GM19023 (cell line): Measurements from ENCODE around the gene MED25.
"Not testable (repeated sequence)": the region's sequence is repeated elsewhere in the genome, so short reads cannot be mapped to it uniquely, and the experiment has no call there.

ENCODE experiments used
- ATAC-seq: cut with Tn5 transposase; IDR thresholded peaks from one replicate; pipeline ENCODE4 v1.9.1; 2021; ENCODE audit warnings: mild to moderate bottlenecking, moderate library complexity; ENCODE audit not compliant: unreplicated experiment

Gene MED25

DNA sequence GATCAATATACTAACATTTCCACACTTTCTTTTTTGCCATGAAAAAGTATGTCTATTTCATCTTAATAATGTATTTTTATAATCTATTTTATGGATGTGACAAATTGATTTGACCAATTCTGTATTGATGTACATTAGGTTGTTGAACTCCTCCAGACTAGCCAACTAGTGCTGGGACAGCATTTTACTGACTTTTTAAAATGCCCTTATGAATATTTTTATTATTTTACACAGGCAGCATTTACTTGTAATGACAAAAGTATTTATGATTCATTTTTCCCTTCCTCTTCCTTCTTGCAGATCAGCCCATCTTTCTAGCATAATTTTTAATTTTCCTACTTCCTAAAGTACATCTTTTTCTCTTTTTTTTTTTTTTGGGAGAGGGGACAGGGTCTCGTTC lies 4.1 kb upstream of the MED25 start:
- no peak for ATAC-seq

DNA sequence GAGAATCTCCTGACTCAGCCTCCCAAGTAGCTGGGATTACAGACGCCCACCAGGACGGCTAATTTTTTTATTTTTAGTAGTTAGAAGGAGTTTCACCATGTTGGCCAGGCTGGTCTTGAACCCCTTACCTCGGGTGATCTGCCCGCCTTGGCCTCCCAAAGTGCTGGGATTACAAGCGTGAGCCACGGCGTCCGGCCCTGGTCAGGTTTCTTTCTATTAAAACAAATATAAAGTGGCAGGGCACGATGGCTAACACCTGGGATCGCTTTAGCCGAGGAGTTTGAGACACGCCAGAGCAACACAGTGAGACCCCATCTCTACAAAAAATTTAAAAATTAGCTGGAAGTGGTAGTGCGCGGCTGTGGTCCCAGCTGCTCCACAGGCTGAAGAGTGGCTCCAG lies 1.5 kb upstream of the MED25 start:
- no peak for ATAC-seq

DNA sequence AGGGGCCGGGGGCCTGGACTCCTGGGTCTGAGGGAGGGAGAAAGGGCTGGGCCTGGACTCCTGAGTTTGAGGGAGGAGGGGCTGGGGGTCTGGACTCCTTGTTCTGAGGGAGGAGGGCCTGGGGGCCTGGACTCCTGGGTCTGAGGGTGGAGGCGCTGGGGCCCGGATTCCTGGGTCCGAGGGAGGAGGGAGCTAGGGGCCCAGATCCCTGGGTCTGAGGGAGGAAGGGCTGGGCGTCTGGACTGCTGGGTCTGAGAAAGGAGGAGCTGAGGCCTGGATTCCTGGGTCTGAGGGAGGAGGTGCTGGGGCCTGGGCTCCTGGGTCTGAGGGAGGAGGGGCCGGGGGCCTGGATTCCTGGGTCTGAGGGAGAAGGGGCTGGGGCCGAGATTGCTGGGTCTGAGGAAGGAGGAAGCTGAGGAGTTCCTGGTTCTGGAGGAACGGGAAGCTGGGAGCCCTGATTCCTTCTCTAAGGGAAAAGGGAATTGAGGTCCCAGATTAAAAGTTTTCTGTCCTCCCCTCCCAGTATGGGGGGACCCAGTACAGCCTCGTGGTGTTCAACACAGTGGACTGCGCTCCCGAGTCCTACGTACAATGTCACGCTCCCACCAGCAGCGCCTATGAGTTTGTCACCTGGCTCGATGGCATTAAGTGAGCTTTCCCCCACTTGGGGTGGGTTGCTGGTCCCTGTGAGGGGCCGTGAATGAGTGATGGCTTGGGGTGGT lies 721 bp downstream of the MED25 start:
- ATAC-seq, result peak; percentile 3

DNA sequence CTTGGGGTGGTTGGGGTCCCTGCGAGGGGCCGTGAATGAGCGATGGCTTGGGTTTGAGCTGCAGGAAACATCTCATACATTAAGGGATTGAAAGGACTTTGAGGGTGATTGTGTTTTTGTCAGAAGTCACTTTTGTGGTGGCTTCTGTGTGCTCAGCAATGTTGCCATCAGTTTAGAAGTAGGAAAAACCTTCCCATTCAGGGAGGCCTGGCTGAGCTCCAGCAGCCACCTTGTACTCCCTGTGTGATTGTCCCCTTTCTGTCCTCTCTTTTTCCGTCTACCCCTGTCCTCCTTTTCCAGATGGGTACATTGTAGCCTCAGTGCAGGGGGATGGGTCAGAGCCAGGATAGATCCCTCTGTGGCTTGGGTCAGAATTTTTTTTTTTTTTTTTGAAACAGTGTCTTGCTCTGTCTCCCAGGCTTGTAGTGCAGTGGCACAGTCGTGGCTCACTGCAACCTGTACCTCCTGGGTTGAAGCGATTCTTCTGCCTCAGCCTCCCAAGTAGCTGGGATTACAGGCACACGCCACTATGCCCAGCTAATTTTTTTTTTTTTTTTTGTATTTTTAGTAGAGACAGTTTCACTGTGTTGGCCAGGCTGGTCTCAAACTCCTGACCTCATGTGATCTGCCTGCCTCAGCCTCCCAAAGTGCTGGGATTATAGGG lies 1.5 kb downstream of the MED25 start:
- not testable (repeated sequence) for ATAC-seq

DNA sequence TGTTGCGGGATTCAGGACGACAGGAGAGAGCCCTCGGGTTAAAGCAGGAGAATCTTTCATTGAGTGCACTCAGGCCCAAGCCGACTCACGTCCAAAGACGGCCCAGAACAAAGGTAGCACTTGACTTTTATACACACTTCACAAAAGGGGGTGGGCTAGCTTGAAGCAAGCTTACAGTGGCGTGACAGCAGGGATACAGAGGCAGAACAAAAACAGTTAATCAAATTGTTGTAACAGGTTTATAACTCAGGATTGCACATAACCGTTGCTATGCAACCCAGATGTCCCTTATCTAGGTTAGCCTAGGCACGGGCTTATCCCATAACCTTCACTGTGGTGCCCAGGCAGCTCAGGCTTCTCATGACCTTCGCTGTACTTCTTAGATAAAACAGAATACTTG lies 2.0 kb downstream of the MED25 start:
- ATAC-seq, result no peak

DNA sequence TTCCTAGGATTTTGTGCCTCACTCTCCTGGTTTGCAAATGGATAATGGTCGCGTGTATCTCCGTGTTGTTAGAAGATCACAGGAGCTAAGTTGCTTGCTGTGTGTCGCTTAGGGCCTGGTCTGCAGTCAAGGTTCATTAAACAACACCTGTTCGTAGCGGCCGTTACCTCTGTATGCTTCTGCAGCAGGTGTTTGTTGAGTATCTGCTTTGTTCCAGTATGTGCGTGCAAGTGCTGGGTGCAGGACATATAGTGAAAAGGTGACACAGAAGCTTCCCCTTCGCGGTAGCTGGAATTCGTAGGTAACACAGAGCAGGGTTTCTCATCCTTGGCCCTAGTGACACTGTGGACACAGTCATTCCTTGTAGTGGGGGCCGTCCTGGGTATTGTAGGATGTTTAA lies 5.4 kb downstream of the MED25 start:
- no peak for ATAC-seq

DNA sequence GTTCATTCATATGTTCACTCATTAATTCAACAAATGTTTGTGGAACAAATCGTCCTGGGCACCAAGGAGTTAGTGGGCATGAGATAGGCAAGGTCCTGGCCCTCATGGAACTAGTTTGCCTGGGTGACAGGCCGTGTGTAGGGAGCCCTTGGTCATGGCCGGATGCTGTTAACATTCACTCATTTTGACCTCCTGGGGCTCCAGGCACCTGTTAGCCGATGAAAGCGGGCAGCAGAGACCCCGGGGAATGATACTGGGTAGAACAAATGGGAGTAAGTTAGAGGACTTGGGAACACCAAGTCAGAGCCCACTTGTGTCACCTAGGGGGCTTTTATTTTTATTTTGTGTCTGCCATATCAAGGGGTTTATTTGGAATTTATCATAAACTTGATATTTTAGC lies 6.6 kb downstream of the MED25 start:
- ATAC-seq, result no peak

DNA sequence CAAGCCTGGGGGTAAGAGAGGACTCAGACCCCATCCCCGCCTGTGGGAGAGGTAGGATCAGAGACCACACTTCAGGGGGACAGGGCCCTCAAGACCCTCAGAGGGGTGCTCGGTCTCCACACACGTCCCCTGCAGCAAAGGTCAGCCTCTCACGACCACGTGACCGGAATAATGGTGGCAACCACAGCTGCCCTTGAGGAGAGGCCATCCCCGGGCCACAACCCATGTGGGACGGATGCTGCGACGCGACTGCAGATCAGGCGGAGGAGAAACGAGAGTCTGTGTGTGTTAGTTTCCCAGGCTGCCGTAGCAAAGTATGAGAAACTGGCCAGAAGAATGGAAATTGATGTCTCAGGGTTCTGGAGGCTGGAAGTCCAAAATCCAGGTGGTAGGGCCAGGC lies 8.9 kb downstream of the MED25 start:
- ATAC-seq, result no peak

DNA sequence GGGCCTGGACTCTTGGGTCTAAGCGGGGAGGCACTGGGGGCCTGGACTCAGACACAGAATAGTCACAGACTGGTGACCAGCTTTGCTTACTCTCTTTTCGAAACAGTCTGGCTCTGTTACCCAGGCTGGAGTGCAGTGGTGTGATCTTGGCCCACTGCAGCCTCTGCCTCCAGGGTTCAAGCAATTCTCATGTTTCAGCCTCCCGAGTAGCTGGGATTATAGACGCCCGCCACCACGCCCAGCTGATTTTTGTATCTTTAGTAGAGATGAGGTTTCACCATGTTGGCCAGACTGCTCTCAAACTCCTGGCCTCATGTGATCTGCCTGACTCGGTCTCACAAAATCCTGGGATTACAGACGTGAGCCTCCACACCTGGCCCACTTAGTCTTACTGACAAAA lies 11.1 kb downstream of the MED25 start:
- no peak for ATAC-seq

DNA sequence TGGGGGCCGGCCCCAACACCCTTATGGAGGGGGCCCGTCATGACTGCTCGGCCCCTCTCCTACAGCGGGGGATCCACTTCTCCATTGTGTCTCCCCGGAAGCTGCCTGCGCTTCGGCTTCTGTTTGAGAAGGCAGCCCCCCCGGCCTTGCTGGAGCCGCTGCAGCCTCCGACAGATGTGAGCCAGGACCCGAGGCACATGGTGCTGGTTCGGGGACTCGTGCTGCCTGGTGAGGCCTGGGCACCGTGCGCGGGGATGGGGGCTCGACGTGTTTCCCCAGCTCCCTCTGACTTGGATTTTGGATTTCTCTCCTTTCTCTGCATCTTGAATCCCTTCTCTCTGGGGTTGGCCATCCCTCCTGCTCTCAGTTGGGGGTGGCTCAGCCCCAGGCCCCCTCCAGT lies 11.6 kb downstream of the MED25 start:
- ATAC-seq, result no peak

DNA sequence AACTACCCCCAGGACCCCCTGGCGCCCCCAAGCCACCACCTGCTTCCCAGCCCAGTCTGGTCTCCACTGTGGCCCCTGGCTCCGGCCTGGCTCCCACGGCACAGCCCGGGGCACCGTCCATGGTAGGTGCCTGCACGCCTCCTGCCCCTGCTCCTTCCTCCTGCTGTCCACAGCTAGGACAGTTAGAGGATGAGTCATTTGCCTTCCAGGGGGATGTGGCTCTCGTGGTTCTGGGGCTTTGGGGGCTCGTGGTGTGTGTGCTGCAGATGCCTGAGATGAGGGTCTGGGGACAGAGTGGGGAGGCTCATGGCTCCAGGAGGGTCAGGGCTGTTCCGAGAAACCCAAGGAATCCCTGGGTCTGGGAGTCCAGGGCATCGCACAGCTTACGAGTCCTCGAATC lies 12.7 kb downstream of the MED25 start:
- no peak for ATAC-seq

DNA sequence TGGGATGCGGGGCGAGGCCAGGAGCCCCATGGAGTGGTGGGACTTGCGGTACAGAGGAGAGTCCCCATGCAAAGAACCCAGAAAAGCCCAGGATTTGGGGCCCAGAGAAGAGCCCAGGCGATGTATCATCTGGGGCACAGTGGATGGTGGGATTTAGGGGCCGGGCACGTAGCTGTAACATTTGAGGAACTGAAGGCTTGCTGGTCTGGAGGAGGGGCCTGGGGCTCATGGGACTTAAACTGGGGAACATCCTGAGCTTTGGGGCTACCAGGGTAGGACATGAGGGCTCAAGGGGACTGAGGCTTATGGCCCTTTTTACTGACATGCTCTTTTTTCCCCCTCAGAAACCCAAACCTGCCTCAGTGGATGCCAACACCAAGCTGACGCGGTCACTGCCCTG lies 13.5 kb downstream of the MED25 start:
- ATAC-seq, result no peak

DNA sequence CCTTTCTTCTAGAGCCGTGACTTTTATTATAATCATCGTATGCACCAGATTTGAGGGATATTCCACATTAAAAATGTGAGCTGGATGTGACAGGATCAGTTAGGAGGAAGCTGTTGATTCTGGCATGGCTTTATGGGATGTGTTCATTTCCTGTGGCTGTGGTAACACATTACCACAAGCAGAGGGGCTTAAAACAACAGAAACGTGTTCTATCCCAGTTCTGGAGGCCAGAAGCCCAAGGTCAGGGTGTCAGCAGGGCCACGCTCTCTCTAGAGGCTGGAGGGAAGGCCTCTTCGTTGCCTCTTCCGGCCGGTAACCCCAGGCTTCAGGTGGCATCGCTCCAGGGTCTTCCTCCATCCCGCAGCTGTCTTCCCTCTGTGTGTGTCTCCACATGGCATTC lies 14.5 kb downstream of the MED25 start:
- no peak for ATAC-seq

DNA sequence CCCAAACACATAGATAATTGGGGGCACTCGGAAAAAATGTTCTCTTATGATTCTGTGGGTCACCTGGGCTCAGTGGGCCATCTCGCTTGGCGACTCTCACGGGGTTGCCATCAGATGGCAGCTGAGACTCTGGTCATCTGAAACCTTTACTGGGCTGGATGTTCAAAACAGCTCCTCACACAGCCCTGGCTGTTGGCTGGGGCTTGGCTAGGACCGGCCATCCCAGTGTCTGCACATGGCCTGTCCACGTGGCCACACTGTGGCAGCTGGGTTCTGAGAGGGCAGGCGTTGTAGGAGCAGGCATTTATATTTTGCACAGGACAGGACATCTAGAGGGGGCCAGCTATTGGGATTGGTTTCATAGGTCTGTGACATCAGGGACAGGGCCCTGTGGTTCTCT lies 15.5 kb downstream of the MED25 start:
- no peak for ATAC-seq

DNA sequence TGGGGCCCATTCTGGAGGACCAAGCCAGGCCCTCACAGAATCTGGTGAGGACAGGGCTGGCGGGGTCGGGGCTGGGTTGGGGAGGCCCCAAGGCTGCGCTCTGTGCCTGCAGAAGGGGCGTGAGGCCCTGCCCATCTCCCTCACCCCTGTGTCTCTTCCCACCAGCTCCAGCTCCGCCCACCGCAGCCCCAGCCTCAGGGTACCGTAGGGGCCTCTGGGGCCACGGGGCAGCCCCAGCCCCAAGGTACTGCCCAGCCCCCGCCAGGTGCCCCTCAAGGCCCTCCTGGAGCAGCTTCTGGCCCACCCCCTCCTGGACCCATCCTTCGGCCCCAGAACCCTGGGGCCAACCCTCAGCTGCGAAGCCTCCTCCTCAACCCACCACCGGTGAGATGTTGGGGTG lies 17.5 kb downstream of the MED25 start:
- no peak for ATAC-seq

DNA sequence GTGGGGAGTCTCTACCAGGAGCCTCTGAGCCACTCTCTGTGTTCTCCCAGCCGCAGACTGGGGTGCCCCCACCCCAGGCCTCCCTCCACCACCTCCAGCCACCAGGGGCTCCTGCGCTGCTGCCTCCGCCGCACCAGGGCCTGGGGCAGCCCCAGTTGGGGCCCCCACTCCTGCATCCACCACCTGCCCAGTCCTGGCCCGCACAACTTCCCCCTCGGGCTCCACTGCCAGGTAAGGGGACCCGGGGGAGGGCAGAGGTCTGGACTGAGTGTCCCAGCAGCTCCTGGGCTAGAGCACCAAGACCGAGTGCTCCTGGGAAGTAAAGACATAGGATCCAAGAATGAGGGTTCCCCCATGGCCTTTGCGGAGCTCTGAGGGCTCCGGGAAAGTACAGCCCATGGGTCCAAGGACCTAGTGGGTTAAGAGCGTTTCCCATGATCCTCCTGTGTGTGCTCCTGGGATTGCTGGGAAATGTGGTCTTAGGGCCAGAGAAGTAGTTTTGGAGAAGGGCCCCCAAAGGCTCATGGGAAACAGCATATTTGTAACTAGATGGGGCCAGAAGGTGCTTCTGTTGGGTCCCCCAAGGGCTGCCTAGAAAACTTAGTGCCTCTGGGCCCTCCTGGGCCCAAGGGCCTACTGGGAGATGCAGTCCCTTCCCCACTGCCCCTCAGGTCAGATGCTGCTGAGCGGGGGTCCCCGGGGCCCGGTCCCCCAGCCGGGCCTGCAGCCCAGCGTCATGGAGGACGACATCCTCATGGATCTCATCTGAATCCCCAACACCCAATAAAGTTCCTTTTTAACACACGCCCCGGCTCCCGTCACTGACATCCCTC lies 18.3 kb downstream of the MED25 start:
- no peak for ATAC-seq

DNA sequence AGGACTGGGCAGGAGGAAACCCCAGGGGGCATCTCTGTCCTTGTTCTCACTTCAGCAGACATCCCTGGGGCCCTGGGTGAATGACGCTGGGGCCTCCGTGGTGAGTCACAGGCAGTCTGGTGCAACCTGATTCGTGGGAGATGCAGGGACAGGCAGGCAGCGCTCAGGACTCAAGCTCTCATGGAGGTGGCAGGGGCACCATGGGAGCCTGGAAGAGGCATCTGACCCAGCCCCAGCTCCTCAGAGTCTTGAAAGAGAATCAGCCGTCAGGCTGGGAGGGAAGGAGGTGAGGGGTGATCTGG lies 18.9 kb downstream of the MED25 start:
- ATAC-seq, result no peak

DNA sequence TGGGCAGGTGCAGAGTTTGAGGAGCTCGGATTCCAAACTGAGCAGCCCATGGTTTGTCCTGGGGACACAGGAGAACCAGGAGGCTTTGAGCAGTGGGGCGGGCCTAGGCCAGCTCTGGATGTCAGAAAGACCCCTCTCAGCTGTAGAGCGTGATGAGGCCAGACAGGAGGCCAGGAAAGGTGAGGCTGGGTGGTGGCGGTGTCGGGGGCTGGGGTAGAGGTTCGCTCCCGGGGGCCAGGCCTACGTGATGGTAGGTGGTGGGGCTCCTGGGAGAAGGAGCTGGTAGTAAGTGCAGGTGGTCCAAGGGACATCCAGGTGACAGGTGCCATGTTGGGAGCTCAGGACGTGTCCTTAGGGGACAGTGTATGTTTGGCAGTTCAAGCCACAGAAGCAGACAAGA lies 19.3 kb downstream of the MED25 start:
- ATAC-seq, result no peak

DNA sequence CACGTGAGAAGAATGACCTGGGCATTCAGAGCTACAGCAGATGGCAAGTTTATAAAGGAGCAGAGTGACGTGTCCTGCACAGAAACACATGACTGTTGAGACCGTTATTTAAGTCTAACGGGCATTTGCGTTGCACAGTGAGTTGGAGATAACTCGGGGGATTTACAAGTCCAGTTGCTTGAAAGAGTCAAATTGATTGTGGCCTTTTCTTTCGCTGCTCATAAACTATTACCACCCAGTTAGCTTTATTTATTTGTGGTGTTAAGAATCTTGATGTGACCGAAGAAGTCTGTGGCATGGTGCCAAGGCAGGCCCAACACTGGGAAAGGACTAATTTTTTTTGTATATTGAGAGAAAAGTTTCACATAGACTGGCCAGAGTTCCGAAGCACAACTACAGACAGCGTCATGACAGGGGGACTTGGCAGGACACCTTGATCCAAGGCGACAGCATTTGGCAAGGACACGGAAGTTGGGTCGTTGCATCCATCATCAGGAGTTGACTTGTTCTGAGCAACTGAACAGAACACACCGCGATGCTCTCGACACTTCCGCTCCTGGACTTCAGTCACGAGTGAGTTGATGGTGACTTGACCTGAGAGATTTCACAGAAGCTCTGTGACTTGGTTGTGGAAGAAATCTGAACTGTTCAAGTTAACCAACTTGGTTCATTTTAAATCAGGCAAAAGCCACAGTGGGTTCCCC lies 20.9 kb downstream of the MED25 start:
- no peak for ATAC-seq

DNA sequence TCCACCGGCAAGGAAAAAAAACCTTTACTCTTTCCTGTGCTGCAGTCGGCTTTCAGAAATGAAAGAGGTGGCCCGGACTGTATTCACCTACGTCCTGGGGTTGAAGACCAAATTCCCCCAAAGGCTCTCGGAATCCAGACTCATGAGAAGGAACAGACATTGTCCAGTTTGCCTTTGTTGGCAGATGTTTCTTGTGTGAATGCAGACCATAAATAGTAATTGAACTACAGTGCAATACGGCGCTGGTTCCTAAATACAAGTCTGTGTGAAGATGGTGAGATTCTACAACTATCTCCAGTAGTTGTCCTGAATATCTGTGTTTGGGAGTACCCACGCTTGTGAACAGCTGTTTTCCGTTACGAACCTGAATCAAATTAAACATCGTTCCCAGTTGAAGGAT lies 21.6 kb downstream of the MED25 start:
- no peak for ATAC-seq

DNA sequence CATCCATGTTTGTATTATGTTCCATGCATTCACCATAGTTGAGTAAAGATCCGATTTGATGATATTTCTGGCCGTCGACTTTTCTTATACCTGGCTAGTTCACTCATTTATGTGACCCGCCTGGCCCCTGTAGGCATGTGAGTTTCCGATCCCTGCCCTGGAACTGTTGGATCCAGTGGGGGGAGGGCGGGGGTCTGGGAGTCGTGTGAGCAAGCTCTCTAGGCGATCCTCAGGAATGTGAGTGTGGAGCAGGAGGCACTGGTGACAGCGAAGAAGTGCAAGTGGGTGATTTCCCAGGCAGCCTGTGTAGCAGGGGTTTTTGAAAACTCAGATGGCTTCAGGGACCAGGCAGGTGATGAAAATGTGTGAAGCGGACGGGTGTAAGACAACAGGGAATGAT lies 22.2 kb downstream of the MED25 start:
- ATAC-seq, result no peak
